ENCODE data around the gene IRX2.

Gene IRX2

DNA sequence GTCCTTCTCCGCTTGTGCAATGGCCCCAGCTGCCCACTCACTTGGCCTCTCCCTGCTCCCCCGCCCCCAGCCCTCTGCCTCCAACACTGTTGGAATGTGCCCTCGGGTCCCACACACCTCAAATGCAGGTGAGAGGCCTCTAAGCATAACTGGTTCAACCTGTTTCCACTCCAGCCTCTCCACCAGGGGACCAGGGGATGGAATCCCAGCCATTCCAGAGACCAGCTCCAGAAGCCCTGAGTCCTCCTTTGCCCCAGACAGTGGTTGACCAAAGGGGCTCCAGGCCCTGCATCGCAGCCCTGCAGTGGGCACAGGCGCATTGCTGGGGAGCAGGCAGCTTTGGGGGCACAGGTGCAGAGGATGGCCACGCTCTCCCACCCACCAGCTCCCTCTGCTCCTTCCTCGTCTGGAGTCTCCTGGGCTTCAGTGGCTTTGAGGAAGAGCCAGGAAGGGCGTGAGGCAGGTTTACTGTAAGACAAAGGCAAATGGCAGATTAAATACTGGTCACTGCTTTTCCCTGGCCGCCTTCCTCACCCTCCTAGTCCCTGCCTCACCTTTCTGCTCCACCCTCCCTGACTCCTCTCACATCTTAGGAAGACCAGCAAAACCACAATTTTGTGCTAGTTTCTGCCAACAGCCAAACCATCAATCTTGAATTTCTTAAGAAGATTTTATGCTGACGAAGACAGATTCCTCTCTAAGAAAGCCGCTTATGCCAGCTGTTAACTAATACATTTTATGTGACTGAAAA, 29.1 kb upstream of the IRX2 start:
- DNase-seq (ENCODE audit: low read depth): no peak
- no peak overlapping the region for H3K4me3 ChIP-seq (ENCODE audit: control insufficient read depth, low read depth, low read length)
- TF ChIP-seq, protein P1, sequence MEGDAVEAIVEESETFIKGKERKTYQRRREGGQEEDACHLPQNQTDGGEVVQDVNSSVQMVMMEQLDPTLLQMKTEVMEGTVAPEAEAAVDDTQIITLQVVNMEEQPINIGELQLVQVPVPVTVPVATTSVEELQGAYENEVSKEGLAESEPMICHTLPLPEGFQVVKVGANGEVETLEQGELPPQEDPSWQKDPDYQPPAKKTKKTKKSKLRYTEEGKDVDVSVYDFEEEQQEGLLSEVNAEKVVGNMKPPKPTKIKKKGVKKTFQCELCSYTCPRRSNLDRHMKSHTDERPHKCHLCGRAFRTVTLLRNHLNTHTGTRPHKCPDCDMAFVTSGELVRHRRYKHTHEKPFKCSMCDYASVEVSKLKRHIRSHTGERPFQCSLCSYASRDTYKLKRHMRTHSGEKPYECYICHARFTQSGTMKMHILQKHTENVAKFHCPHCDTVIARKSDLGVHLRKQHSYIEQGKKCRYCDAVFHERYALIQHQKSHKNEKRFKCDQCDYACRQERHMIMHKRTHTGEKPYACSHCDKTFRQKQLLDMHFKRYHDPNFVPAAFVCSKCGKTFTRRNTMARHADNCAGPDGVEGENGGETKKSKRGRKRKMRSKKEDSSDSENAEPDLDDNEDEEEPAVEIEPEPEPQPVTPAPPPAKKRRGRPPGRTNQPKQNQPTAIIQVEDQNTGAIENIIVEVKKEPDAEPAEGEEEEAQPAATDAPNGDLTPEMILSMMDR (conservative IDR thresholded peaks at IDR 0.05; ENCODE audit: control insufficient read depth, insufficient read depth, low read depth, low read length): no peak

DNA sequence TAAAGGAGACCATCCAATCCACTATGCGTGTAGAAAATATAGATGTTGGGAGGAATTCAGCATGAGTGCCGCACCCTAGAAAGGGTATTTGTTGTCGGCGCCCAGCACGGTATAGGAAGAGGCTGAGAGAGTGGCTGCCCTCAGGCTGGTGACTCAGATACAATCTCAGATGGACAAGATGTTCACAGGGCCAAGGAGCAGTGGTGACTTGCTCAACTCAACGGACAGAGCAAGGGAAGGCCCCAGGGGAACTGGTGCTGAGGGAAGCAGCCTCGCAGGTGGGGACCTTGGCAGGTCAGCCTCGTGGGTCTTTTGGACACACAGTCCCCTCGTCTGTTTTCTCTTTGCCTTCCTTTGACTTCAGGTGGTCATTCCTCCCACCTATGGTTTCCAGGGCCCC, 28.0 kb upstream of the IRX2 start:
- H3K4me3 ChIP-seq (ENCODE audit: control insufficient read depth, low read depth, low read length): no peak overlapping the region
- DNase-seq (ENCODE audit: low read depth): no peak
- TF ChIP-seq, protein P1 (conservative IDR thresholded peaks at IDR 0.05; ENCODE audit: control insufficient read depth, insufficient read depth, low read depth, low read length): no peak

DNA sequence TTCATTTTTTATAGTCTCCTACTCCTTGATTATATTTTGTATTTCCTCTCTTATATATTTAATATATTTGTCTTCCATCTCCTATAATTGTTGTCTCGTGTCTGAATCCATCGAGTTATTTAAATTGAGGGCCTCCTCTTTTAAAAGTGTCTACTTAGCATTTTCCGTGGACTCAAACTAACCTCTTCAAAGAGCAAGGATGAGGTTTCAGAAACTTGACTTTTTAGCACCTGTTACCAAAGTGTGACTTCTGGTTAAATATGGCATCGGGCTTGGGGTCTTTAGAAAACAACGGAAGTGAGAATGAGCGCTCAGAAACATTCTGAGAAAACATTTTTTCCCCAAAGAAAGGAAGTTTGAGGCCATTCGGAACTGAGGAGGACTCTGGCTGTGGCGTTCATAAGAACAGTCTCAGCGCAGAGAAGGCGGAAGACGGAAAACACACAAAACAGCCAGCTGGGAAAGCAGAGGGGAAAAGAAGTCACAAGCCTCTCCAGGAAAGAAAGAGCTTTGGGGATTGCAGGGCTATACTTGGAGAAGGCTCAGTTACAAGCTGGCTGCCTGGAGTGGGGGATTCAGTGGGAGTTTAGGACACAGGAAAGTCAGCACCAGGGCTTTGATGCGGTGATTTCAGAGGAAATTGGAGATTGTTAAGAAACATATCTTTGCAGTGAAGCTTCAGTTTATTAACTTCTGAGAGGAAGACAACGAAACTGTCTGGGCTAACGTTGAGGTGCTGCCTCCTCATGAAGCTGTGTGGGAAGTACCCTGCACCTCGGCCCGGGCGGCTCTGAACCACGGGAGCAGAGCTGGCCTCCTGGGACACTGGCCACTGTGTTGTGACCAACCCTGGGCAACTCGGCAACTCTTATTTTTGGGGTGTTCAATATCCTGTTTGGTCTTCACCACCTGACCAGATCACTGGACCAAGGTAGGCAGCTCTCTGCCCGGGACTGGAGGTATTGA, 25.1 kb upstream of the IRX2 start:
- DNase-seq (ENCODE audit: low read depth): no peak
- H3K4me3 ChIP-seq (ENCODE audit: control insufficient read depth, low read depth, low read length): no peak overlapping the region
- TF ChIP-seq, protein P1 (conservative IDR thresholded peaks at IDR 0.05; ENCODE audit: control insufficient read depth, insufficient read depth, low read depth, low read length): no peak

DNA sequence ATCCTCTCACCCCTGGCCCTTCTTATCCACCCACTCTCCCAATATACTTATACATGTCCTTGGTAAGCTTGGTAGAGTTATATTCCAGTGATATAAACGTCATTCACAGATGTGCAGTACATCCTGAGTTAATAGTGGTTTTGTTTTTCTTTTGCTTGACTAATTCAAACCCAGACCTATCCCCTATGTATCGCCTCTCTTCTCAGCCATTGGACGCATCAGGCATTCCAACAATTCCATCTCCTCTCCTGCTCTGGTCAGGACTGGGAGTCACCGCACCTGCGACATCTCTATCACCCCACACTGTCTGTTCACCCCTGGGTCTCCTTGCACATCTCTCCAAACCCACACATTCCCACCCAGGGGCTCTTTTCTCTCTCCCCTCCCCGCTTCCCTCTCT, 21.9 kb upstream of the IRX2 start:
- TF ChIP-seq, protein P1 (conservative IDR thresholded peaks at IDR 0.05; ENCODE audit: control insufficient read depth, insufficient read depth, low read depth, low read length): no peak
- no peak overlapping the region for H3K4me3 ChIP-seq (ENCODE audit: control insufficient read depth, low read depth, low read length)
- DNase-seq (ENCODE audit: low read depth): no peak

DNA sequence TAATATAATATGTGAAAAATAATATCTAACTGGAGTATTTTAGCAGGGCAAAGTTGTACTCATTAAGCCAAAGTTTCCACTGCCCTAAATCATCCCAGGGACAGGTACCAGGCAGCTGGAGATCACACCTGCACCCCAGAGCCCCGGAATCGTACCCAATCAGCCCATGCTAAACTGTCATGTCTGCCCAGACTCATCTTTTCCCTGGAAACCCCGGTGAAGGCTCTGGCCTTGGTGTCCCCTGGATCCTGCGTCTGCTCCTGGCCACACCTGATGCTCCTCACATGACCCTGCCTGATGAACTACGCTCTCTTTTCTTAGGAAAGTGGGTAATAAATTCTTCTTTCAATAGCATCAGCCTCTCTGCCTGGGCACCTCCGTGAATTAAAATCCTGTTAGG, 15.6 kb upstream of the IRX2 start:
- H3K4me3 ChIP-seq (ENCODE audit: control insufficient read depth, low read depth, low read length): no peak overlapping the region
- no peak for DNase-seq (ENCODE audit: low read depth)
- TF ChIP-seq, protein P1 (conservative IDR thresholded peaks at IDR 0.05; ENCODE audit: control insufficient read depth, insufficient read depth, low read depth, low read length): no peak

DNA sequence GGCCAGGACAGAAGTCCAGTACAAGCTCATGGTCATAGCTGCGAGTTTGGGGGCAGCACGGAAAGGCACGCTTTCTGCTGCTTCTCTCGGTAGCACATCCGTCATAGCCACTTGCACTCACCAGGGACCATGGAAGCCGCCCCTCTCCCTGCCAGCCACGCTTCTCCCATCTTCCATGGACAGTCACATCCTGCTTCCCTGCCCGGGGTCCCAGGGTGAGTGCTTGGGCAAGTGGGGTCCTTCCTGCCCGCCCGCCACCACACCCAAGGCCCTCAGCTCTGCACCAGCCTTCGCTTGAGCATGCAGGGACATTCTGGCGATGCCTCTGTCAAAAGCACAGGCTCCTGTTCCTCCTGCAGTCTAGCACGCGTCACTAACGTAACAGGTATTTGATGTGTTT, 13.1 kb upstream of the IRX2 start:
- no peak overlapping the region for H3K4me3 ChIP-seq (ENCODE audit: control insufficient read depth, low read depth, low read length)
- DNase-seq (ENCODE audit: low read depth): no peak
- TF ChIP-seq, protein P1 (conservative IDR thresholded peaks at IDR 0.05; ENCODE audit: control insufficient read depth, insufficient read depth, low read depth, low read length): no peak
